Adipocyte (in vitro differentiated cells): ENCODE data around the gene ANKS4B.

Experiments used
- DNase-seq: peaks from one replicate; pipeline ENCODE4 v3.0.0-alpha.2; 2015; ENCODE audit warnings: low read depth
- H3K27me3 ChIP-seq: replicated peaks from 2 replicates; pipeline ENCODE4 v1.7.0; 2013; ENCODE audit warnings: mild to moderate bottlenecking, low read length, moderate library complexity; ENCODE audit not compliant: control insufficient read depth, insufficient read depth
- H3K36me3 ChIP-seq: 2 replicates; pipeline ENCODE4 v1.7.0; 2013; ENCODE audit warnings: low read length, mild to moderate bottlenecking, moderate library complexity; ENCODE audit not compliant: control insufficient read depth, insufficient read depth, severe bottlenecking
- H3K4me1 ChIP-seq: 2 replicates; pipeline ENCODE4 v1.7.0; 2013; ENCODE audit warnings: mild to moderate bottlenecking, low read length, moderate library complexity; ENCODE audit not compliant: control insufficient read depth, insufficient read depth
- H3K4me3 ChIP-seq: 2 replicates; pipeline ENCODE4 v1.7.0; 2013; ENCODE audit warnings: mild to moderate bottlenecking, low read length, moderate library complexity
- H3K9ac ChIP-seq: 2 replicates; pipeline ENCODE4 v1.7.0; 2013; ENCODE audit warnings: mild to moderate bottlenecking, low read length, moderate library complexity
- H3K9me3 ChIP-seq: 2 replicates; pipeline ENCODE4 v1.7.0; 2013; ENCODE audit warnings: mild to moderate bottlenecking, low read length, moderate library complexity; ENCODE audit not compliant: control insufficient read depth

ANKS4B gene

GRCh38 chr16:21301168-21301894, 67.8 kb downstream of the ANKS4B start:
- Histone ChIP-seq H3K27me3 (no peaks in the 10 kb centered on the region), H3K9ac (peak overlapping the region; percentile 84), H3K4me1 (peaks cover 26% of the 10 kb centered on the region), H3K4me3 (peak overlapping the region; percentile 95), H3K36me3 (no peaks in the 10 kb centered on the region), H3K9me3 (no peaks in the 10 kb centered on the region)
- DNase-seq = peak; percentile 85

- no peaks in the 10 kb centered on the region for H3K36me3 ChIP-seq
- H3K27me3 ChIP-seq = no peaks in the 10 kb centered on the region
- H3K4me1 ChIP-seq = peaks cover 24% of the 10 kb centered on the region
- peak overlapping the region; percentile 95 for H3K4me3 ChIP-seq
- no peak for DNase-seq
- peak overlapping the region; percentile 84 for H3K9ac ChIP-seq
- no peaks in the 10 kb centered on the region for H3K9me3 ChIP-seq
These were observed 68.4 kb downstream of the ANKS4B start for GRCh38 chr16:21301895-21302291.

GRCh38 chr16:21302454-21302853, 69.0 kb downstream of the ANKS4B start:
- Histone ChIP-seq H3K4me3 (peak overlapping the region; percentile 95), H3K4me1 (peaks cover 24% of the 10 kb centered on the region), H3K27me3 (no peaks in the 10 kb centered on the region), H3K36me3 (no peaks in the 10 kb centered on the region), H3K9me3 (no peaks in the 10 kb centered on the region), H3K9ac (peak overlapping the region; percentile 84)
- peak; percentile 6 for DNase-seq

- Histone ChIP-seq H3K36me3 (no peaks in the 10 kb centered on the region), H3K4me1 (peaks cover 24% of the 10 kb centered on the region), H3K27me3 (no peaks in the 10 kb centered on the region), H3K9ac (peak overlapping the region; percentile 84), H3K4me3 (peak overlapping the region; percentile 95), H3K9me3 (no peaks in the 10 kb centered on the region)
- DNase-seq = peak; percentile 66
These were observed 69.5 kb downstream of the ANKS4B start for GRCh38 chr16:21302898-21303528.
